BJ (cell line): ENCODE results near the gene STAC. TPM values are rescaled to one million over a fixed set of nuclear protein-coding genes. Genes with fewer than 3 reads are reported as not detected.

Experiments used
- CTCF ChIA-PET: fragments of 350-600 bp; formaldehyde crosslinking; extraction: SDS; loops from one replicate; lab custom pipeline; 2021; ENCODE audit warnings: antibody characterized with exemption, inconsistent platforms; lab: Yijun Ruan, JAX
- POLR2A ChIA-PET: fragments of 300-600 bp; sonication (Branson Sonifier 250); formaldehyde crosslinking; extraction: SDS; loops from one replicate; lab custom pipeline; 2021; ENCODE audit warnings: antibody characterized with exemption; lab: Charles Lee
- DNase-seq: peaks from one replicate; pipeline ENCODE4 v3.0.0-alpha.2; 2011; ENCODE audit warnings: low read depth
- H3K27me3 ChIP-seq: 2 replicates; pipeline ENCODE4 v1.6.0; 2011; ENCODE audit warnings: low read length; ENCODE audit not compliant: control insufficient read depth, insufficient read depth
- H3K36me3 ChIP-seq: 2 replicates; pipeline ENCODE4 v1.5.1; 2011; ENCODE audit warnings: low read length; ENCODE audit not compliant: control insufficient read depth, insufficient read depth
- H3K4me3 ChIP-seq: 2 replicates; pipeline ENCODE4 v1.5.1; 2011; ENCODE audit warnings: low read depth, mild to moderate bottlenecking, control low read depth, low read length
- polyA plus RNA-seq: library from polyadenylated mRNA; depleted of rRNA; stranded (reverse); fragments of >200 nt; gene quantifications from 2 replicates; pipeline ENCODE4 v1.2.3, GENCODE V29; 2011
- TF ChIP-seq, protein P1 (sequence below): IDR thresholded peaks from 2 replicates; pipeline ENCODE4 v1.5.1; 2011; ENCODE audit warnings: low read depth, mild to moderate bottlenecking, control low read depth, inconsistent platforms, low read length, moderate library complexity; ENCODE audit not compliant: insufficient read depth

The STAC gene
- polyA plus RNA-seq, 1 experiment = 42.0 TPM

GRCh38 chr3:36365829-36366228, 14.5 kb upstream of the STAC start:
- ChIA-PET CTCF (no interaction called here), POLR2A (no interaction called here)
- DNase-seq = no peak
- Histone ChIP-seq H3K4me3 (no peak overlapping the region), H3K27me3 (no peaks in the 10 kb centered on the region), H3K36me3 (no peaks in the 10 kb centered on the region)
- TF ChIP-seq, protein P1, sequence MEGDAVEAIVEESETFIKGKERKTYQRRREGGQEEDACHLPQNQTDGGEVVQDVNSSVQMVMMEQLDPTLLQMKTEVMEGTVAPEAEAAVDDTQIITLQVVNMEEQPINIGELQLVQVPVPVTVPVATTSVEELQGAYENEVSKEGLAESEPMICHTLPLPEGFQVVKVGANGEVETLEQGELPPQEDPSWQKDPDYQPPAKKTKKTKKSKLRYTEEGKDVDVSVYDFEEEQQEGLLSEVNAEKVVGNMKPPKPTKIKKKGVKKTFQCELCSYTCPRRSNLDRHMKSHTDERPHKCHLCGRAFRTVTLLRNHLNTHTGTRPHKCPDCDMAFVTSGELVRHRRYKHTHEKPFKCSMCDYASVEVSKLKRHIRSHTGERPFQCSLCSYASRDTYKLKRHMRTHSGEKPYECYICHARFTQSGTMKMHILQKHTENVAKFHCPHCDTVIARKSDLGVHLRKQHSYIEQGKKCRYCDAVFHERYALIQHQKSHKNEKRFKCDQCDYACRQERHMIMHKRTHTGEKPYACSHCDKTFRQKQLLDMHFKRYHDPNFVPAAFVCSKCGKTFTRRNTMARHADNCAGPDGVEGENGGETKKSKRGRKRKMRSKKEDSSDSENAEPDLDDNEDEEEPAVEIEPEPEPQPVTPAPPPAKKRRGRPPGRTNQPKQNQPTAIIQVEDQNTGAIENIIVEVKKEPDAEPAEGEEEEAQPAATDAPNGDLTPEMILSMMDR = no peak

- Histone ChIP-seq H3K27me3 (no peaks in the 10 kb centered on the region), H3K36me3 (no peaks in the 10 kb centered on the region), H3K4me3 (no peak overlapping the region)
- POLR2A ChIA-PET = no interaction called here
- TF ChIP-seq, protein P1 = no peak
- no peak for DNase-seq
- CTCF ChIA-PET = no interaction called here
These were observed 14.0 kb upstream of the STAC start for GRCh38 chr3:36366308-36366707.

DNA sequence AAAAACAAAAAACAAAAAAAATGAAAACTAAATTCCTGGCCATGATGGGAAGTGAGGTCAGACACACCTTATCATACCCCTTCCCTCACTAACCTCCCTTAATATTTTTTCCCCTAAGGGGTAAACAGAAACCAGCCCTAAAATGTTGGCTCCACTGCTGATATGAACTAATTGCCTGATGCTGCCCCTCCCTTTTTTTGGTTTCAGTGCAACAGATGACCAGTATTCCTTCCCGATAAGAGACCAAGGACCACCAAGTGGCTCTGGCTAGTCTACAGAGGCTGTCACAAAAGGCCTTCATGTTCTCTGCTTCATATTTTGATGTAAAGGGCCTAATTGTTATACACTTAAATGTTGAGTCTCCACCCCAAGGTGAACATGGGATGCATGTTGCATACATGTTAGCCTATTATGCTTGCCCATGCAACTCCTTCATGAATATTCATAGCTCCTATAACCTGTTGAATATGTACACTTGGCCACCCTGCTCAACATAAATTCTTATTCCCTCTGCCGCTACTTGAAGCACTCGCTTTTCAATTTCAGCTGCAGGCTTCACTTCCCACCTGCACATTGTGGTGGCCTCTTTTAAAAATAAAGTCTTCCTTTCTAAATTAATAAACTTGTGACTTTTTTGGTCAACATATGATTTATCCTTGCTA, 12.3 kb upstream of the STAC start:
- no peak overlapping the region for H3K4me3 ChIP-seq
- ChIA-PET CTCF (no interaction called here), POLR2A (no interaction called here)
- H3K27me3 ChIP-seq = no peaks in the 10 kb centered on the region
- TF ChIP-seq, protein P1 = no peak
- no peak for DNase-seq
- no peaks in the 10 kb centered on the region for H3K36me3 ChIP-seq

GRCh38 chr3:36372534-36372935, 7.8 kb upstream of the STAC start:
- ChIA-PET POLR2A (no interaction called here), CTCF (interaction anchor here (0.6 kb wide), 1 partner anchor 8 kb away, joined by 3 read pairs; no protein-coding TSS in a partner anchor)
- Histone ChIP-seq H3K27me3 (no peaks in the 10 kb centered on the region), H3K4me3 (no peak overlapping the region), H3K36me3 (no peaks in the 10 kb centered on the region)
- TF ChIP-seq, protein P1 = no peak
- DNase-seq = no peak

DNA sequence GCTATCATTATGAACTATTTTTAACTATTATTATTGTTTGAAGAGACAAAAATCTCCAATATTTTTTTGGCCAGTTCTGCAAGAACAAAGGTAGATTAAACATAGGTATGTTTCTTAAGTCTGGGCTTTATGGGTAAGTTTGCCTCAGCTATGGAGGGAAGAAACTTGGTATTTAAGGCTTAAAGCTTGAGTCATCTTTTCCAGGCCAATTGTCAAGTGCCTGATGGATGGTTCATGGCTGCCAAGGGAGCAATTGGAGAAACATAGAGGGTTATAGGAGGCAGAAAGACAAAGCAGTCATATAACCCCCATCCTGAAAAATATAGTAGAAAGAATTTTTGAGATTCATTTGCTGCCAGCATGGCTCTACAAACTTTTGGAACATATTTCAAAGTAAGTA, 7.2 kb upstream of the STAC start:
- H3K36me3 ChIP-seq = no peaks in the 10 kb centered on the region
- H3K4me3 ChIP-seq = no peak overlapping the region
- ChIA-PET CTCF (interaction anchor here (0.6 kb wide), 1 partner anchor 9 kb away, joined by 3 read pairs; no protein-coding TSS in a partner anchor), POLR2A (no interaction called here)
- no peak for DNase-seq
- TF ChIP-seq, protein P1 = no peak
- no peaks in the 10 kb centered on the region for H3K27me3 ChIP-seq
